ENCODE measurements around the gene KANSL2. TPM values are rescaled to one million over a fixed set of nuclear protein-coding genes. Genes with fewer than 3 reads are reported as not detected.
"Not testable (repeated sequence)": the region's sequence is repeated elsewhere in the genome, so short reads cannot be mapped to it uniquely, and the experiment has no call there.

The KANSL2 gene
- total RNA-seq, 1 donor from 2014 or later = 38.3 TPM

DNA sequence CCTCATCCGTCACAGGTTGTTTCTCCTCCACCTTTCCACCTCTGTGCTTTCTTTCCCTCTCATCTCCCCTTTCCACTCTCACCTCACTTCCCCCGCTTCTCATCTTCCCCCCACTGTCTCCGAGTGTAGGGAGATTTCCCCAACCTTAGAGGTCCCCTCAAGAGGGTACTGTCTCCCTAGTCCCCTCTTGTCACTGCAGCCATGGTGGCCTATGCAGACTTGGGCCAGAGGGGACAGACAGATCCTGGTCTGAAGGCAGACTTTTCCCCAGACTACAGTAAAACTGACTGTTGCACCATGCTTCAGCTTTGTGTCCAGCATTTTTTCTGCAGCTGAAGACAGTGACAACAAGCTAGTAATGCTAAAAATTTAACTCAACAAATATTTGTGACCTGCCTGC lies 41.2 kb downstream of the KANSL2 start:
- Histone ChIP-seq H3K36me3 (no peaks in the 10 kb centered on the region), H3K27me3 (ENCODE audit: low read depth) (no peaks in the 10 kb centered on the region), H3K27ac (no peak overlapping the region), H3K4me1 (no peaks in the 10 kb centered on the region), H3K4me3 (no peak overlapping the region), H3K9me3 (no peaks in the 10 kb centered on the region)
- TF ChIP-seq, protein P1, sequence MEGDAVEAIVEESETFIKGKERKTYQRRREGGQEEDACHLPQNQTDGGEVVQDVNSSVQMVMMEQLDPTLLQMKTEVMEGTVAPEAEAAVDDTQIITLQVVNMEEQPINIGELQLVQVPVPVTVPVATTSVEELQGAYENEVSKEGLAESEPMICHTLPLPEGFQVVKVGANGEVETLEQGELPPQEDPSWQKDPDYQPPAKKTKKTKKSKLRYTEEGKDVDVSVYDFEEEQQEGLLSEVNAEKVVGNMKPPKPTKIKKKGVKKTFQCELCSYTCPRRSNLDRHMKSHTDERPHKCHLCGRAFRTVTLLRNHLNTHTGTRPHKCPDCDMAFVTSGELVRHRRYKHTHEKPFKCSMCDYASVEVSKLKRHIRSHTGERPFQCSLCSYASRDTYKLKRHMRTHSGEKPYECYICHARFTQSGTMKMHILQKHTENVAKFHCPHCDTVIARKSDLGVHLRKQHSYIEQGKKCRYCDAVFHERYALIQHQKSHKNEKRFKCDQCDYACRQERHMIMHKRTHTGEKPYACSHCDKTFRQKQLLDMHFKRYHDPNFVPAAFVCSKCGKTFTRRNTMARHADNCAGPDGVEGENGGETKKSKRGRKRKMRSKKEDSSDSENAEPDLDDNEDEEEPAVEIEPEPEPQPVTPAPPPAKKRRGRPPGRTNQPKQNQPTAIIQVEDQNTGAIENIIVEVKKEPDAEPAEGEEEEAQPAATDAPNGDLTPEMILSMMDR (IDR thresholded peaks at IDR 0.05) = no peak
- DNase-seq (no peak), ATAC-seq (no peak)
- intact Hi-C loops (cut with DNase I) = no loop called here

GRCh38 chr12:48640428-48640827 lies 41.6 kb downstream of the KANSL2 start:
- Histone ChIP-seq H3K4me1 (no peaks in the 10 kb centered on the region), H3K36me3 (no peaks in the 10 kb centered on the region), H3K27me3 (ENCODE audit: low read depth) (no peaks in the 10 kb centered on the region), H3K27ac (no peak overlapping the region), H3K4me3 (no peak overlapping the region), H3K9me3 (no peaks in the 10 kb centered on the region)
- intact Hi-C loops (cut with DNase I) = no loop called here
- DNase-seq (no peak), ATAC-seq (no peak)
- TF ChIP-seq, protein P1 (IDR thresholded peaks at IDR 0.05) = no peak

- DNase-seq (no peak), ATAC-seq (no peak)
- intact Hi-C loops (cut with DNase I) = no loop called here
- Histone ChIP-seq H3K27me3 (ENCODE audit: low read depth) (peaks cover 4% of the 10 kb centered on the region), H3K4me3 (no peak overlapping the region), H3K4me1 (no peaks in the 10 kb centered on the region), H3K27ac (no peak overlapping the region), H3K9me3 (no peaks in the 10 kb centered on the region), H3K36me3 (no peaks in the 10 kb centered on the region)
- TF ChIP-seq, protein P1 (IDR thresholded peaks at IDR 0.05) = no peak
Measured at GRCh38 chr12:48631071-48631470, 51.0 kb downstream of the KANSL2 start.

DNA sequence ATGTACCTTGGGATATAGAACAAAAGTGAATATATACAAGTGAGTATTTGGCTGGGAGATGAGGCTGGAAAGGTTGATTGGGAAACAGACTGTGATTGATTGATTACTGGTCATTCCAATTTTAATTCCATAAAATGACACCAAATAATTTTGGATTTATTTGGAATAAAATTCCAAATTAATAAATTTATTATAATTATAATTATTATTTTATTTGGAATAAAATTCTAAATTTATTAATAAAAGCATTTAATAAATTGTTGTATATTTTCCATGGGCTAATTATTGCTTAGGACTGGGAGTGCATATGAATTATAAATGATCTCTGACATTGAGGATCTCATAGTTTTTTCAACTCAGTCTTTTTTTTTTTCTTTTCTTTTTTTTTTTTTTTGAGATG lies 51.7 kb downstream of the KANSL2 start:
- TF ChIP-seq, protein P1 (IDR thresholded peaks at IDR 0.05) = no peak
- Histone ChIP-seq H3K4me1 (no peaks in the 10 kb centered on the region), H3K36me3 (no peaks in the 10 kb centered on the region), H3K27me3 (ENCODE audit: low read depth) (peaks cover 4% of the 10 kb centered on the region), H3K27ac (no peak overlapping the region), H3K4me3 (no peak overlapping the region), H3K9me3 (no peaks in the 10 kb centered on the region)
- ATAC-seq (no peak), DNase-seq (no peak)
- intact Hi-C loops (cut with DNase I) = no loop called here

DNA sequence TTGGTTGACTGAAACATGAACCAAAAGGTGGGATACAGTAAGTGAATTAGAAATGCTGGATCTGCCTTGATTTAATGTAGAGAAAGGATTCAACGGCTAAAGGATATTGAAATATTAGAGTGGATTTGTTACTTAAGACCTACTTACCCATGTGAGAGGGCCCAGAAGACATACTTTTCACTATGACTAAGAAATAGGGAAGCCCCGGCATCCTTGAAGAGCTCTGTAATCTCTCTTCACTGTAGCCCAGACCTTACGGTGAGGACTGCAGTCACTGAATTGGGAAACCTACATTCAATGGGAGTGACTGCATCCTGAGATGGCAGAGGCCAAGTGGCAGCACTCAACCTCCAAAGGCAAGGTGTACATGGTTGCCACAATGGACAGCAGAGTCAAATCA lies 52.5 kb downstream of the KANSL2 start:
- Histone ChIP-seq H3K4me1 (no peaks in the 10 kb centered on the region), H3K27me3 (ENCODE audit: low read depth) (peaks cover 4% of the 10 kb centered on the region), H3K4me3 (no peak overlapping the region), H3K36me3 (no peaks in the 10 kb centered on the region), H3K9me3 (no peaks in the 10 kb centered on the region), H3K27ac (no peak overlapping the region)
- DNase-seq (no peak), ATAC-seq (no peak)
- TF ChIP-seq, protein P1 (IDR thresholded peaks at IDR 0.05) = no peak
- intact Hi-C loops (cut with DNase I) = no loop called here

DNA sequence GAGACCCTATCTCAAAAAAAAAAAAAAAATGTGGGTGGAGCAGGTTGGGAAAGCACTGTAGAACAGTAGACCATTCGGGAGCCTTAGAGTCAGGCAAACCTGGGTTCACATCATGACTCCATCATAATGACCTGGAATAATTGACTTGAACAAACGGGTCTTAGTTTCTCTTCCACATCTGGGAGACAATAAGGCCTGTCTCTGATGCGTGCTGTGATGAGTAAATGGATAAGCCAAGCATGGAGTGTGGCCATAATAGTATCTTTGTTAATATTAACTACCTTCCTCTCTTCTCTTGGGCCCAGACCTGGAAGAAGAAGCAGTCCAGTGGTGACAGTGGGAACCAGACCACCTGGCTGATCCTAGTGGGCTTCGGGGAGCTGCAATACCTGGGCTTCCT lies 54.5 kb downstream of the KANSL2 start:
- ATAC-seq (no peak), DNase-seq (no peak)
- Histone ChIP-seq H3K27me3 (ENCODE audit: low read depth) (peaks cover 4% of the 10 kb centered on the region), H3K4me1 (no peaks in the 10 kb centered on the region), H3K9me3 (no peaks in the 10 kb centered on the region), H3K27ac (no peak overlapping the region), H3K36me3 (no peaks in the 10 kb centered on the region), H3K4me3 (no peak overlapping the region)
- TF ChIP-seq, protein P1 (IDR thresholded peaks at IDR 0.05) = no peak
- intact Hi-C loops (cut with DNase I) = no loop called here

GRCh38 chr12:48622997-48623396 lies 59.0 kb downstream of the KANSL2 start:
- H3K27me3 ChIP-seq (ENCODE audit: low read depth); H3K4me3 ChIP-seq; H3K9me3 ChIP-seq; H3K27ac ChIP-seq; ATAC-seq; DNase-seq; intact Hi-C loops (cut with DNase I); H3K4me1 ChIP-seq; H3K36me3 ChIP-seq: not testable (repeated sequence)
